Limb (tissue), 2 donors: Measurements from ENCODE around the gene NPBWR2.
"Not testable (repeated sequence)": the region's sequence is repeated elsewhere in the genome, so short reads cannot be mapped to it uniquely, and the experiment has no call there.

Experiments
- DNase-seq, 2 donors: peaks; one replicate each; pipeline ENCODE4 v3.0.0-alpha.2; 2016; ENCODE audit errors: extremely low spot score in 2 of 2

NPBWR2 gene

DNA sequence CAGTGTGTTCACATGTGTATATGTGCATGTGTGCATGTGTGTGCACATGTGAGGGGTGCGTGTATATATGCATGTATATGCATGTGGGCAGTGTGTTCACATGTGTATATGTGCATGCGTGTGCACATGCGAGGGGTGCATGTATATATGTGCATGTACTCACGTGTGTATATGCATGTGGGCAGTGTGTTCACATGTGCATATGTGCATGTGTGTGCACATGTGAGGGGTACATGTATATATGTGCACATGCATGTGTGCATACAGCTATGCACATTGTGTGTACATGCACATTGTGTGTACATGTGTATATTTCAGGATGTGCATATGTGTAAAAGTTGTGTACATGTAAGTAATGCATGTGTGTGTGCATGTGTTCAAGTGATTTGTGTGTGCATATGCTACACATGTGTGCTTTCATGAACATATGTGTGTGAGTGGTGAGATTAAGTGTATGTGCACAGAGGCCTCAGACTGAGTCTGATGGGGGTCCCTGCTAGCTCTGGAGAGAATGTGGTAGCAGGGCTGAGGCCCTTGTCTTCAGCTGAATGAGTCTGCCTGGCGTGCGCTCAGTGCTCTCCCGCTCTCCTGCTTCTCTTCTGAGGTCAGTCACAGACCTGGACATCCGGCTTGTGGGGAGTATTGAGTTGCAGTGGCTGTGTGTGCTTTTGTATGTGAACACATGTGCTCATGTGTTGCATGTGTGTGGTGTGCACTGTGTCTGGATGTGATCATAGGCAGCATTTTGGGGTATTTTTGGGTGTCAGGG is 37.0 kb upstream of the NPBWR2 start:
- no peak for DNase-seq

- no peak for DNase-seq
Measured at GRCh38 chr20:64143018-64143801, 35.8 kb upstream of the NPBWR2 start.

DNA sequence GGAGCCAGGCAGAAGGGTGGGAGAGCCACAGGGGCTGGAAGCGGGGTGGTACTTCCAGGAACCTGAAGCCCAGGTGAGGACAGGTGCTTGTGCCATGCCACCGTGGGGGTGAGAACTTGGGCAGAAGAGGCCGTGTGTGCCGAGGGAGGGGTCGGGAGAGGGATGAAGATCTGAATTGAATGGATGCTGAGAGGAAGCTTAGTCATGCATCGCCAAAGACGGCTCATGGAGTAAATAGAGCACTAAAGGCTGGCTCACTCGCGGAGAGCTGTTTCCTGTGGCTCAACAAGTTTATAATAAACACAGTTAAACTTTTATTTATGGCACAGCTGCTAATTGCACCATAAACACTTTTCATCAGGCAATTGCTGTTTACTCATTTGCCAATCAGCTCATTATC is 35.2 kb upstream of the NPBWR2 start:
- DNase-seq: no peak

GRCh38 chr20:64140956-64141355 is 33.6 kb upstream of the NPBWR2 start:
- DNase-seq: no peak

GRCh38 chr20:64140061-64140931 is 32.9 kb upstream of the NPBWR2 start:
- no peak for DNase-seq

DNA sequence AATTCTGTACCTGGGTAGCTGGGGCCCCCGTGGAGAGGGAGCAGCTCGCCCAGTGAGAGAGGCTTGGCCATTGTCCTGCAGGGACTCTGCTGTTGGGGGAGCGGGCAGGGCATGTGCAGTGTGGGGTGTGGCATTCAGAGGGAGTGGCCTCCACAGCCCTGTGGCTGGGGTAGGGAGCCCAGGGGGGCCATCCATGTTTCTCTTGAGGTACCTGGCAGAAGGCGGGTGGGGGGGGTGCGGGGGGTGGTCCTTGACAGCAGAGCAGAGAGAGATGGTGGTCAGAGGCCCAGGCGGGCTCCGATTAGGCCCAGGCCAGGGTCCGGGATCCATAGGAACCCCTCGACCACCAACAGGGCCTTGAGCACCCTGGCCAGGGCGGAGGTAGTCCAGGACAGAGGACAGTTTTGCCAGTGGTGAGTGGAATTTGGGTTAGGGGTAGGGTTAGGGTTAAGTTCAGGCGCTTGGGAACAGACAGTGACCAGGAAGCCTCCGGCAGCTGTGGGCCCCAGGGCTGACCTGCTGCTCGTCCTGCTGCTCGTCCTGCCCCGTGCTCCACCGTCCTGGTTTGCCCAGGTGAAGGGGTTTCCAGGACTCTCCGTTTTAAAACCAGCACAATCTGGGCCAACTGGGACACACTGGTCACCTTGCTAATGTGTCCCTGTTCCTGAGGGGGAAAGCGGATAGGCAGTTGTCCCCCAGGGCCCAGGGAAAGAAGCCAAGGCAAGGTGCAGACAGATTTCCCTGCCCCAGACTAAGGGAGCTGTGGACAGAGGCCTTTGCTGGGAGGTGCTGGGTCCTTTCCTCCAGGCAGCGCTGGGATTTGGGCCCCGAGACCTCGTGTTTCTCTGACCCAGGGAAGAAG is 32.1 kb upstream of the NPBWR2 start:
- no peak for DNase-seq

GRCh38 chr20:64138276-64138815 is 31.0 kb upstream of the NPBWR2 start:
- no peak for DNase-seq

- DNase-seq: no peak
Measured at GRCh38 chr20:64137598-64138031, 30.2 kb upstream of the NPBWR2 start.

DNA sequence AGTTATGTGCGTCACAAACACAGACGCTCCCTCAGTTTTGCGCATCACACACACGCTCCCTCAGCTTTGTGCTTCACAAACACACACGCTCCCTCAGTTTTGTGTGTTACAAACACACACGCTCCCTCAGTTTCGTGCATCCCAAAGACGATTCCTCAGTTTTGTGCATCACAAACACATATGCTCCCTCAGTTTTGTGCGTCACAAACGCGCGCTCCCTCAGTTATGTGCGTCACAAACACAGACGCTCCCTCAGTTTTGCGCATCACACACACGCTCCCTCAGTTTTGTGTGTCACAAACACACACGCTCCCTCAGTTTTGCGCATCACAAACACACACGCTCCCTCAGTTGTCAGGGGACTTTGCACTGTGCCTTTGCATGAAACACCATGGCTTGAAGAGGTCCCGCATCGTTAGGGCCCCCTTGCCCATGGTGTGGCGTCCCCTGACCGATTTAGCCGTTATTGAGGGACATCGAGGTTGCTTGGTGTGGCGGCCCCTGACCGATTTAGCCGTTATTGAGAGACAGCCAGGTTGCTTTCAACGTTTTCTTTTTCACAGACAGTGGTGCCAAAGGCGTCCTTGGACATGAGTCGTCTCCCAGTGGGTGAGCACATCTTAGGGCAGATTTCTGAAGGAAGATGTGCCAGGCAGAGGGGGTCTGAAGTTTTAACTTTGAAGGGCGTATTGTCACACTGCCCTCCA is 28.8 kb upstream of the NPBWR2 start:
- no peak for DNase-seq

DNA sequence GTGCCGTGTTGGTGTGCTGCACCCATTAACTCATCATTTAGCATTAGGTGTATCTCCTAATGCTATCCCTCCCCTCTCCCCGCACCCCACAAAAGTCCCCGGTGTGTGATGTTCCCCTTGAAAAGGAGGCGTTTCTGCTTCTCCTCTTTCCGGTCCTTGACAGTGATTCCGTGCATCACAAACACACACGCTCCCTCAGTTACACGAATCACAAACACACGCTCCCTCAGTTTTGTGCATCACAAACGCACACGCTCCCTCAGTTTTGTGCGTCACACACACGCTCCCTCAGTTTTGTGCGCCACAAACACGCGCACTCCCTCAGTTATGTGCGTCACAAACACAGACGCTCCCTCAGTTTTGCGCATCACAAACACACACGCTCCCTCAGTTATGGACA is 27.4 kb upstream of the NPBWR2 start:
- DNase-seq: not testable (repeated sequence)

- DNase-seq: no peak
Measured at GRCh38 chr20:64133951-64134407, 26.6 kb upstream of the NPBWR2 start.

- no peak for DNase-seq
Measured at GRCh38 chr20:64131406-64131805, 24.0 kb upstream of the NPBWR2 start.

- DNase-seq: no peak
Measured at GRCh38 chr20:64130876-64131275, 23.5 kb upstream of the NPBWR2 start.

DNA sequence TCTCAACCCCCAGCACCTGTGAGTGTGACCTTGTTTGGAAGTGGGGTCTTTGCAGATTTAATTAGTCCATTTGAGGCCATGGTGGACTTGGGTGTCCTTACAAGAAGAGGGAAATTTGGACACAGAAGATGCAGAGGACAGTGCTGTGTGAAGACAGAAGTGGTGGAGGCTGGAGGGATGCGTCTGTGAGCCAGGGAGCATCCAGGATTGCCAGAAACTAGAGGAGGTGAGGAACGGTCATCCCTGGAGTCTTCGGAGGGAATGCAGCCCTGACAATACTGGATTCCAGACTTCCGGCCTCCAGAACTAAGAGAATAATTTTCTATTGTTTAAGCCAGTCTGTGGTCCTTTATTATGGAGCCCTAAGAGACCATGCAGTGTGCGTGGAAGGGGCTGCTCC is 22.9 kb upstream of the NPBWR2 start:
- no peak for DNase-seq

- DNase-seq: no peak
Measured at GRCh38 chr20:64129146-64129782, 21.9 kb upstream of the NPBWR2 start.

GRCh38 chr20:64123517-64123916 is 16.2 kb upstream of the NPBWR2 start:
- not testable (repeated sequence) for DNase-seq

DNA sequence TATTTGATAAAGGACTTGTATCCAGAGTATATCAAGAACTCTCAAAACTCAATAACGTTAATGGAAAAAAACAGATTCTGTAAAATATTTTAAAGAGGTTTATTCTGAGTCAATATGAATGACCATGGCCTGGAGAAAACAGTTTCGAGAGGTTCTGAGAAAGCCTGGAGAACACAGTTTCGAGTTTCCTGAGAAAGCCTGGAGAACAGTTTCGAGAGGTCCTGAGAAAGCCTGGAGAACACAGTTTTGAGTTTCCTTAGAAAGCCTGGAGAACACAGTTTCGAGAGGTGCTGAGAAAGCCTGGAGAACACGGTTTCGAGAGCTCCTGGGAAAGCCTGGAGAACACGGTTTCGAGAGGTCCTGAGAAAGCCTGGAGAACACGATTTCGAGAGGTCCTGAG is 15.6 kb upstream of the NPBWR2 start:
- DNase-seq: not testable (repeated sequence)

DNA sequence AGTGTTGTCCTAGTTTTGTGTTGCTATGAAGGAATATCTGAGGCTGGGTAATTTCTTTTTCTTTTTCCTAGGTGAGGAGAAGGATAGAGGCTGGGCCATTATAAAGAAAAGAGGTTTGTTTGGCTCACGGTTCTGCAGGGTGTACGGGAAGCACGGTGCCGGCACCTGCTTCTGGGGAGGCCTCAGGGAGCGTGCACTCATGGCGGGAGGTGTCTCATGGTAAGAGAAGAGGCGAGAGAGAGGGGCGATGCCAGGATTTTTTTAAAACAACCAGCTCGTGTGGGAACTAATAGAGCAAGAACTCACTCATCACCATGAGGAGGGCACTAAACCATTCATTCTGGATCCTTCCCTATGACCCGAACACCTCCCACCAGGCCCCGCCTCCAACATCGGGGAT is 14.2 kb upstream of the NPBWR2 start:
- no peak for DNase-seq

GRCh38 chr20:64119681-64120341 is 12.4 kb upstream of the NPBWR2 start:
- DNase-seq: no peak
